Panc1 (cell line): Measurements from ENCODE around the gene GPRC5D. TPM values are rescaled to one million over a fixed set of nuclear protein-coding genes. Genes with fewer than 3 reads are reported as not detected.

Source experiments
- ATAC-seq: fragments of 200-7000 bp; cut with Tn5 transposase; 2 replicates; pipeline ENCODE4 v1.9.1; 2020; ENCODE audit warnings: mild to moderate bottlenecking, moderate library complexity
- BruUV-seq: library from RNA; stranded (reverse); fragments of 400-500 nt; replicated peaks from 2 replicates; lab custom pipeline; 2021; lab: Mats Ljungman, UMichigan
- CTCF ChIA-PET: fragments of 300-600 bp; sonication (Branson Sonifier 250); formaldehyde crosslinking; loops from one replicate; lab custom pipeline; 2022; ENCODE audit warnings: antibody characterized with exemption; lab: Charles Lee
- POLR2A ChIA-PET: fragments of 300-600 bp; sonication (Branson Sonifier 250); formaldehyde crosslinking; loops from one replicate; lab custom pipeline; 2022; ENCODE audit warnings: antibody characterized with exemption; lab: Charles Lee
- DNase-seq: peaks from one replicate; pipeline ENCODE4 v3.0.0-alpha.2; 2010; ENCODE audit warnings: low read depth, low spot score
- H3K27ac ChIP-seq: 2 replicates; pipeline ENCODE4 v1.5.1; 2011; ENCODE audit warnings: mild to moderate bottlenecking, low read length, inconsistent platforms
- H3K27me3 ChIP-seq: fragments of 200-500 bp; sonication (Bioruptor generic); 2 replicates; pipeline ENCODE4 v1.6.0; 2014; ENCODE audit warnings: low read length, inconsistent platforms; ENCODE audit not compliant: control insufficient read depth, insufficient read depth
- H3K36me3 ChIP-seq: fragments of 200-500 bp; sonication (Bioruptor generic); 2 replicates; pipeline ENCODE4 v1.5.1; 2014; ENCODE audit warnings: inconsistent platforms, mild to moderate bottlenecking, low read length, moderate library complexity; ENCODE audit not compliant: control insufficient read depth, insufficient read depth
- H3K4me1 ChIP-seq: 2 replicates; pipeline ENCODE4 v1.5.1; 2011; ENCODE audit warnings: inconsistent platforms, mild to moderate bottlenecking, low read length, moderate library complexity; ENCODE audit not compliant: control insufficient read depth, insufficient read depth
- H3K4me3 ChIP-seq, 2 experiments: 2 replicates each; pipeline ENCODE4 v1.5.1; 2011 to 2012; ENCODE audit warnings: low read depth in 2 of 2, low read length in 2 of 2, mild to moderate bottlenecking in 2 of 2, inconsistent platforms in 1 of 2, moderate library complexity in 1 of 2
- H3K9me3 ChIP-seq: fragments of 200-500 bp; sonication (Bioruptor generic); 2 replicates; pipeline ENCODE4 v1.5.1; 2014; ENCODE audit warnings: low read depth, mild to moderate bottlenecking, inconsistent platforms, low read length, moderate library complexity; ENCODE audit not compliant: control insufficient read depth, insufficient read depth
- POLR2AphosphoS5 ChIP-seq: IDR thresholded peaks from 2 replicates; pipeline ENCODE4 v1.6.1; 2012; ENCODE audit warnings: mild to moderate bottlenecking, low read depth, low read length, moderate library complexity
- SIN3A ChIP-seq: IDR thresholded peaks from 2 replicates; pipeline ENCODE4 v1.6.1; 2012; ENCODE audit warnings: low read depth, mild to moderate bottlenecking, low read length, moderate library complexity, borderline replicate concordance; ENCODE audit not compliant: insufficient read depth
- TCF7L2 ChIP-seq: IDR thresholded peaks from 2 replicates; pipeline ENCODE4 v1.6.1; 2011; ENCODE audit warnings: mild to moderate bottlenecking, low read depth, low read length, inconsistent platforms
- in situ Hi-C: cut with HindIII; loops from 2 replicates; pipeline ENCODE4 v1.10.0; 2016; ENCODE audit warnings: low sequenced_read_pairs, low pct_unique_long_range_greater_than_20kb
- intact Hi-C: fragments of 100-400 bp; cut with micrococcal nuclease; formaldehyde crosslinking; loops from one replicate; pipeline ENCODE4 v1.10.0; 2022; ENCODE audit not compliant: unreplicated experiment
- total RNA-seq: library from RNA; stranded (reverse); gene quantifications from one replicate; pipeline ENCODE4 v1.2.1, GENCODE V29; 2021; ENCODE audit not compliant: unreplicated experiment
- TF ChIP-seq, protein P1 (sequence below): fragments of 450-650 bp; IDR thresholded peaks from 2 replicates; pipeline ENCODE4 v1.5.1; 2017; ENCODE audit warnings: mild to moderate bottlenecking
- TF ChIP-seq, protein P2 (sequence below), 2 experiments: IDR thresholded peaks; 2 replicates each; pipeline ENCODE4 v1.6.1; 2011 to 2012; ENCODE audit warnings: low read depth in 2 of 2, control low read depth in 1 of 2, low read length in 1 of 2, mild to moderate bottlenecking in 1 of 2, moderate library complexity in 1 of 2; ENCODE audit not compliant: insufficient read depth in 1 of 2

The GPRC5D gene
- total RNA-seq, 1 experiment from 2014 or later: not detected

DNA sequence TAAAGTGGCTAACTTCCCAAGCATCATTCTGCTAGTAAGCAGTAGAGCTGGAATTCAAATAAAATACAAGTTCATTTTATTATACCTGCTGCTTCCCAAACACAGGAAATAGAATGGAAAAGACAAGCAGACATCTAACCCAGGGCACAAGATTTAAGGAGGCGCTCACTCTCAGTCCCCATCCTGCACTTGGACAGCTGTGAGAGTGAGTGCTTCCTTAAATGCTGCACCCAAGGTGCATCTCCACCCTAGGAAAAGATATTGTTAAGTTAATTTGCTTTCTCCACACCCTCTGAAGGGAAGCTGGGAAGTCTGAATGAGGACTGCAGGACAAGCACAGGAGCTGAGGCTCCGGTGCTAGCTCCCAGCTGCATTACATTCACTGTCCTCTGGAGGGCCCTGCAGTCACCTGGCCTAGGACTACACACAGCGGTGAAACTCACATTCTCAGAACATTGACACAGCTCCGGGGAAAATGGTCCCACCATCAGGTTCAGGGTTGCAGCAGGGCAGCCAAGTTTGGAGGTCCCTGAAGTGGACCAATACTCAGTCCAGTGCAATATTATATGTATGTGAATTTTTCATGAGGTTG lies 33.9 kb upstream of the GPRC5D start:
- TF ChIP-seq, protein P1, sequence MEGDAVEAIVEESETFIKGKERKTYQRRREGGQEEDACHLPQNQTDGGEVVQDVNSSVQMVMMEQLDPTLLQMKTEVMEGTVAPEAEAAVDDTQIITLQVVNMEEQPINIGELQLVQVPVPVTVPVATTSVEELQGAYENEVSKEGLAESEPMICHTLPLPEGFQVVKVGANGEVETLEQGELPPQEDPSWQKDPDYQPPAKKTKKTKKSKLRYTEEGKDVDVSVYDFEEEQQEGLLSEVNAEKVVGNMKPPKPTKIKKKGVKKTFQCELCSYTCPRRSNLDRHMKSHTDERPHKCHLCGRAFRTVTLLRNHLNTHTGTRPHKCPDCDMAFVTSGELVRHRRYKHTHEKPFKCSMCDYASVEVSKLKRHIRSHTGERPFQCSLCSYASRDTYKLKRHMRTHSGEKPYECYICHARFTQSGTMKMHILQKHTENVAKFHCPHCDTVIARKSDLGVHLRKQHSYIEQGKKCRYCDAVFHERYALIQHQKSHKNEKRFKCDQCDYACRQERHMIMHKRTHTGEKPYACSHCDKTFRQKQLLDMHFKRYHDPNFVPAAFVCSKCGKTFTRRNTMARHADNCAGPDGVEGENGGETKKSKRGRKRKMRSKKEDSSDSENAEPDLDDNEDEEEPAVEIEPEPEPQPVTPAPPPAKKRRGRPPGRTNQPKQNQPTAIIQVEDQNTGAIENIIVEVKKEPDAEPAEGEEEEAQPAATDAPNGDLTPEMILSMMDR: peak; percentile 66
- no peak for TF ChIP-seq TCF7L2
- ATAC-seq (peak; percentile 86), DNase-seq (no peak)
- POLR2A ChIA-PET: no interaction called here
- Histone ChIP-seq H3K27ac (no peak overlapping the region), H3K4me3 (no peak overlapping the region), H3K9me3 (no peaks in the 10 kb centered on the region), H3K4me1 (no peaks in the 10 kb centered on the region; the same call in 1 of the 2 replicates), H3K36me3 (peaks cover 4% of the 10 kb centered on the region; the same call in 1 of the 2 replicates), H3K27me3 (no peaks in the 10 kb centered on the region)
- CTCF ChIA-PET: interaction anchor here (0.6 to 1.4 kb wide), 5 partner anchors 73 to 355 kb away, joined by 3 to 6 read pairs (median 6); no protein-coding TSS in a partner anchor
- intact Hi-C loops (loop anchor here (10.0 kb wide), 2 partner anchors 171 to 201 kb away; partner anchors contain the start of genes APOLD1 and DDX47), in situ Hi-C loops (no loop called here)
- BruUV-seq: no TSS peak

DNA sequence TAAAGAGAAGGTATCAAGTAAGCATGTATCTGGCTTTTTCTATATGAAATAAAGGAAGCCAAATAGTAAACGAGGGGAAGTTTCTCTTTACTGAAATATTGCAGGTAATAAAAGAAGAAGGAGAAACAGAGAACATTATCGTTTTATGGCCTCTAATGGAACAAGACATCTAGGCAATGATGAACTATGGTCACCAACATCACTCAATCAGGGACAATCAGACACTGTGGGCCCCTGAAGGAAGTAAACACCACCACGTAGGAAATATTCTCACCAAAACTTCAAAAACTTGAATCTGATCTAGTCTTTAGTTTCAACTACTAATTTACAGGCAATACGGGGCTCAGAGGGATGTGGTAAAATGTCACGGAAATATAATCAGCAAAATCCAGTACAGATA lies 32.2 kb upstream of the GPRC5D start:
- ATAC-seq (no peak), DNase-seq (no peak)
- TF ChIP-seq SIN3A (no peak), TCF7L2 (no peak), POLR2AphosphoS5 (no peak)
- TF ChIP-seq, protein P1: no peak
- TF ChIP-seq, protein P2, sequence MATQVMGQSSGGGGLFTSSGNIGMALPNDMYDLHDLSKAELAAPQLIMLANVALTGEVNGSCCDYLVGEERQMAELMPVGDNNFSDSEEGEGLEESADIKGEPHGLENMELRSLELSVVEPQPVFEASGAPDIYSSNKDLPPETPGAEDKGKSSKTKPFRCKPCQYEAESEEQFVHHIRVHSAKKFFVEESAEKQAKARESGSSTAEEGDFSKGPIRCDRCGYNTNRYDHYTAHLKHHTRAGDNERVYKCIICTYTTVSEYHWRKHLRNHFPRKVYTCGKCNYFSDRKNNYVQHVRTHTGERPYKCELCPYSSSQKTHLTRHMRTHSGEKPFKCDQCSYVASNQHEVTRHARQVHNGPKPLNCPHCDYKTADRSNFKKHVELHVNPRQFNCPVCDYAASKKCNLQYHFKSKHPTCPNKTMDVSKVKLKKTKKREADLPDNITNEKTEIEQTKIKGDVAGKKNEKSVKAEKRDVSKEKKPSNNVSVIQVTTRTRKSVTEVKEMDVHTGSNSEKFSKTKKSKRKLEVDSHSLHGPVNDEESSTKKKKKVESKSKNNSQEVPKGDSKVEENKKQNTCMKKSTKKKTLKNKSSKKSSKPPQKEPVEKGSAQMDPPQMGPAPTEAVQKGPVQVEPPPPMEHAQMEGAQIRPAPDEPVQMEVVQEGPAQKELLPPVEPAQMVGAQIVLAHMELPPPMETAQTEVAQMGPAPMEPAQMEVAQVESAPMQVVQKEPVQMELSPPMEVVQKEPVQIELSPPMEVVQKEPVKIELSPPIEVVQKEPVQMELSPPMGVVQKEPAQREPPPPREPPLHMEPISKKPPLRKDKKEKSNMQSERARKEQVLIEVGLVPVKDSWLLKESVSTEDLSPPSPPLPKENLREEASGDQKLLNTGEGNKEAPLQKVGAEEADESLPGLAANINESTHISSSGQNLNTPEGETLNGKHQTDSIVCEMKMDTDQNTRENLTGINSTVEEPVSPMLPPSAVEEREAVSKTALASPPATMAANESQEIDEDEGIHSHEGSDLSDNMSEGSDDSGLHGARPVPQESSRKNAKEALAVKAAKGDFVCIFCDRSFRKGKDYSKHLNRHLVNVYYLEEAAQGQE (IDR thresholded peaks at IDR 0.05; ENCODE audit: insufficient read depth in 1 of 2, low read depth in 2 of 2, low read length in 1 of 2): no peak
- in situ Hi-C loops (no loop called here), intact Hi-C loops (loop anchor here (5.0 to 10.0 kb wide), 3 partner anchors 67 to 199 kb away; partner anchors contain the start of genes APOLD1 and DDX47)
- BruUV-seq: no TSS peak
- H3K4me3 ChIP-seq: no peak overlapping the region
- CTCF ChIA-PET: no interaction called here
- POLR2A ChIA-PET: no interaction called here
- H3K36me3 ChIP-seq: peaks cover 4% of the 10 kb centered on the region; the same call in 1 of the 2 replicates
- no peaks in the 10 kb centered on the region; the same call in 1 of the 2 replicates for H3K4me1 ChIP-seq
- H3K9me3 ChIP-seq: no peaks in the 10 kb centered on the region
- no peak overlapping the region for H3K27ac ChIP-seq
- H3K27me3 ChIP-seq: no peaks in the 10 kb centered on the region
